Measurements from ENCODE around the gene FCRL4. TPM values are rescaled to one million over a fixed set of nuclear protein-coding genes. Genes with fewer than 3 reads are reported as not detected.

Gene FCRL4
- total and polyA plus RNA-seq, 2 of the 4 experiments (the other 2 are of a cell fraction), result not detected

GRCh38 chr1:157539568-157539967 lies 58.3 kb downstream of the FCRL4 start:
- Histone ChIP-seq H2AFZ (replicated peaks; ENCODE audit: low read length, poor library complexity) (no peak overlapping the region), H2BK120ac (ENCODE audit: low read depth, low read length) (no peak overlapping the region), H4K20me1 (ENCODE audit: insufficient read depth, low read length) (no peaks in the 10 kb centered on the region), H3K4me3 (ENCODE audit: insufficient read depth, low read depth, low read length) (no peak overlapping the region), H4K91ac (ENCODE audit: insufficient read depth, low read depth, low read length) (no peak overlapping the region), H3K9ac (ENCODE audit: low read depth, low read length) (no peak overlapping the region), H3K14ac (replicated peaks; ENCODE audit: low read depth, low read length) (no peak overlapping the region), H3K79me1 (ENCODE audit: low read depth in 1 of 2, low read length in 2 of 2) (no peaks in the 10 kb centered on the region), H3K9me1 (ENCODE audit: insufficient read depth, low read length) (no peaks in the 10 kb centered on the region), H4K5ac (ENCODE audit: low read depth, low read length) (no peak overlapping the region), H3K27me3 (ENCODE audit: control insufficient read depth, insufficient read depth, low read length) (no peaks in the 10 kb centered on the region), H3K56ac (ENCODE audit: extremely low read depth, insufficient read depth, low read length) (no peak overlapping the region), H2BK15ac (ENCODE audit: low read depth, low read length) (no peak overlapping the region), H2AK9ac (replicated peaks; ENCODE audit: low read depth, low read length, poor library complexity) (no peak overlapping the region), H3K18ac (ENCODE audit: low read depth, low read length) (no peak overlapping the region), H3K27ac (ENCODE audit: insufficient read depth, low read length) (no peak overlapping the region), H3K4ac (ENCODE audit: low read depth, low read length) (no peak overlapping the region), H2AK5ac (ENCODE audit: low read depth, low read length) (no peak overlapping the region), H3K9me3 (ENCODE audit: control insufficient read depth, insufficient read depth, low read length) (no peaks in the 10 kb centered on the region), H4K8ac (ENCODE audit: low read depth in 2 of 2, low read length in 2 of 2) (no peak overlapping the region), H2BK5ac (ENCODE audit: low read depth, low read length, poor library complexity, severe bottlenecking) (no peak overlapping the region), H3K23ac (ENCODE audit: low read depth, low read length) (no peak overlapping the region), H3K36me3 (ENCODE audit: control insufficient read depth, insufficient read depth, low read length) (no peaks in the 10 kb centered on the region), H3K4me2 (ENCODE audit: low read depth, low read length) (no peak overlapping the region), H3K4me1 (ENCODE audit: control insufficient read depth, insufficient read depth, low read length) (no peaks in the 10 kb centered on the region), H2BK20ac (ENCODE audit: low read depth, low read length) (no peak overlapping the region)
- ChIA-PET CTCF (no interaction called here), POLR2A (ENCODE audit: unreplicated experiment) (no interaction called here)
- BruUV-seq (replicated peaks), result no TSS peak
- no peak for TF ChIP-seq MAZ (IDR thresholded peaks at IDR 0.05; ENCODE audit: borderline replicate concordance, low read depth, low read length)
- DNase-seq (no peak), ATAC-seq (ENCODE audit: low read depth) (no peak)
- intact Hi-C loops (cut with micrococcal nuclease) (no loop called here), dilution Hi-C loops (cut with HindIII; ENCODE audit: low sequenced_read_pairs, unreplicated experiment) (no loop called here), in situ Hi-C loops (cut with MboI; ENCODE audit: low sequenced_read_pairs) (no loop called here)

Data from IMR-90 (cell line).